SU-DHL-6 (cell line): ENCODE data around the gene CPNE4.

Experiments used
- H2AFZ ChIP-seq: fragments of 200-600 bp; sonication (generic); 2 replicates; pipeline ENCODE4 v1.6.1; 2014; ENCODE audit warnings: low read depth, mild to moderate bottlenecking, moderate library complexity, mixed read lengths, antibody characterized with exemption, low read length; ENCODE audit not compliant: severe bottlenecking
- H3F3A ChIP-seq: fragments of 200-600 bp; shearing (Covaris generic); 2 replicates; pipeline ENCODE4 v1.6.0; 2016; ENCODE audit warnings: antibody characterized with exemption, mild to moderate bottlenecking; ENCODE audit not compliant: insufficient read depth
- H3K27ac ChIP-seq: fragments of 200-600 bp; sonication (generic); 2 replicates; pipeline ENCODE4 v1.5.1; 2016; ENCODE audit warnings: low read depth, mild to moderate bottlenecking, low read length, moderate library complexity, mixed read lengths
- H3K27me3 ChIP-seq: fragments of 200-600 bp; sonication (generic), shearing (Covaris generic); 2 replicates; pipeline ENCODE4 v1.6.0; 2014; ENCODE audit warnings: mild to moderate bottlenecking, low read length
- H3K36me3 ChIP-seq: fragments of 200-600 bp; sonication (generic); 2 replicates; pipeline ENCODE4 v1.6.1; 2014; ENCODE audit warnings: mild to moderate bottlenecking, low read length, mixed read lengths
- H3K4me2 ChIP-seq: fragments of 300-600, 200-600 bp; shearing (Covaris generic), sonication (generic); 2 replicates; pipeline ENCODE4 v1.6.0; 2014; ENCODE audit warnings: low read length, low read depth, mild to moderate bottlenecking; ENCODE audit not compliant: poor library complexity, severe bottlenecking
- H3K4me3 ChIP-seq: fragments of 200-600 bp; sonication (generic); 2 replicates; pipeline ENCODE4 v1.5.1; 2014; ENCODE audit warnings: antibody characterized with exemption, low read length, mild to moderate bottlenecking, mixed read lengths; ENCODE audit not compliant: insufficient read depth, poor library complexity, severe bottlenecking
- H3K79me2 ChIP-seq: fragments of 200-600 bp; sonication (generic); 2 replicates; pipeline ENCODE4 v1.6.1; 2014; ENCODE audit warnings: mild to moderate bottlenecking, low read length, moderate library complexity; ENCODE audit not compliant: insufficient read depth
- H3K9ac ChIP-seq: fragments of 200-600 bp; sonication (generic); 2 replicates; pipeline ENCODE4 v1.7.0; 2014; ENCODE audit warnings: mild to moderate bottlenecking, low read length
- H3K9me2 ChIP-seq: fragments of 200-600 bp; sonication (generic); replicated peaks from 2 replicates; pipeline ENCODE4 v1.6.1; 2014; ENCODE audit warnings: low read length; ENCODE audit not compliant: insufficient read depth
- H3K9me3 ChIP-seq: fragments of 200-600 bp; sonication (generic); 2 replicates; pipeline ENCODE4 v1.6.1; 2014; ENCODE audit warnings: low read length, mixed read lengths; ENCODE audit not compliant: insufficient read depth
- H4K20me1 ChIP-seq: fragments of 200-600 bp; sonication (generic); 2 replicates; pipeline ENCODE4 v1.6.1; 2014; ENCODE audit warnings: low read depth, mild to moderate bottlenecking, antibody characterized with exemption, low read length, moderate library complexity, mixed read lengths
- EZH2phosphoT487 ChIP-seq: fragments of 200-600 bp; sonication (generic), shearing (Covaris generic); conservative IDR thresholded peaks from 2 replicates; pipeline ENCODE4 v1.6.1; 2018; ENCODE audit warnings: mild to moderate bottlenecking, antibody characterized with exemption, low read length, moderate library complexity, mixed read lengths
- TF ChIP-seq, protein P1 (sequence below): fragments of 200-600 bp; sonication (generic); IDR thresholded peaks from one replicate; pipeline ENCODE4 v1.5.1; 2017; ENCODE audit warnings: antibody characterized with exemption, mild to moderate bottlenecking, low read length, moderate library complexity; ENCODE audit not compliant: insufficient read depth, poor library complexity, severe bottlenecking

Gene CPNE4

DNA sequence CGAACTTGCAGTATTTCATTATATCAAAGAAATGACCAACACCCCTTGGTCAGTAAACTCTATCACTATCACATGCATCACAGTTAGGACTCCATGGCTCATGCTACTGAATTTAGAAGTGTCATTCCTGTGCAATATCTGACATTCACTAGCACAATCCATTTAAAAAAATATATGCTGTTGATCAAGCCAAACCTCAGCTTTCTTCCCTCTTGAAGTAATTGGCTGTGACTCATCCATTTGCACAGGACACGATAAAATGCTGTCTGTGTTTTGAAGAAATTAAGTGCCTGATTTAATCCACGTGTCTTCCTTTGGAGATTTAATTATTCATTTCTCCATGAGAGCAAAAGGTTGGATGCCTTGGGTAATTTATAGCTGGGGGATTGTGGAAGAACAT is 38.9 kb downstream of the CPNE4 start:
- no peaks in the 10 kb centered on the region for H3K79me2 ChIP-seq
- H3K27ac ChIP-seq, result no peak overlapping the region
- H2AFZ ChIP-seq, result no peak overlapping the region
- no peaks in the 10 kb centered on the region for H3K9me3 ChIP-seq
- H3K27me3 ChIP-seq, result no peaks in the 10 kb centered on the region
- H3K36me3 ChIP-seq, result no peaks in the 10 kb centered on the region
- H3F3A ChIP-seq, result no peaks in the 10 kb centered on the region
- no peak overlapping the region for H3K4me2 ChIP-seq
- H3K9me2 ChIP-seq, result no peaks in the 10 kb centered on the region
- H3K4me3 ChIP-seq, result no peak overlapping the region
- H3K9ac ChIP-seq, result no peak overlapping the region
- TF ChIP-seq EZH2phosphoT487, result no peak
- TF ChIP-seq, protein P1, sequence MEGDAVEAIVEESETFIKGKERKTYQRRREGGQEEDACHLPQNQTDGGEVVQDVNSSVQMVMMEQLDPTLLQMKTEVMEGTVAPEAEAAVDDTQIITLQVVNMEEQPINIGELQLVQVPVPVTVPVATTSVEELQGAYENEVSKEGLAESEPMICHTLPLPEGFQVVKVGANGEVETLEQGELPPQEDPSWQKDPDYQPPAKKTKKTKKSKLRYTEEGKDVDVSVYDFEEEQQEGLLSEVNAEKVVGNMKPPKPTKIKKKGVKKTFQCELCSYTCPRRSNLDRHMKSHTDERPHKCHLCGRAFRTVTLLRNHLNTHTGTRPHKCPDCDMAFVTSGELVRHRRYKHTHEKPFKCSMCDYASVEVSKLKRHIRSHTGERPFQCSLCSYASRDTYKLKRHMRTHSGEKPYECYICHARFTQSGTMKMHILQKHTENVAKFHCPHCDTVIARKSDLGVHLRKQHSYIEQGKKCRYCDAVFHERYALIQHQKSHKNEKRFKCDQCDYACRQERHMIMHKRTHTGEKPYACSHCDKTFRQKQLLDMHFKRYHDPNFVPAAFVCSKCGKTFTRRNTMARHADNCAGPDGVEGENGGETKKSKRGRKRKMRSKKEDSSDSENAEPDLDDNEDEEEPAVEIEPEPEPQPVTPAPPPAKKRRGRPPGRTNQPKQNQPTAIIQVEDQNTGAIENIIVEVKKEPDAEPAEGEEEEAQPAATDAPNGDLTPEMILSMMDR, result no peak
- H4K20me1 ChIP-seq, result no peaks in the 10 kb centered on the region

DNA sequence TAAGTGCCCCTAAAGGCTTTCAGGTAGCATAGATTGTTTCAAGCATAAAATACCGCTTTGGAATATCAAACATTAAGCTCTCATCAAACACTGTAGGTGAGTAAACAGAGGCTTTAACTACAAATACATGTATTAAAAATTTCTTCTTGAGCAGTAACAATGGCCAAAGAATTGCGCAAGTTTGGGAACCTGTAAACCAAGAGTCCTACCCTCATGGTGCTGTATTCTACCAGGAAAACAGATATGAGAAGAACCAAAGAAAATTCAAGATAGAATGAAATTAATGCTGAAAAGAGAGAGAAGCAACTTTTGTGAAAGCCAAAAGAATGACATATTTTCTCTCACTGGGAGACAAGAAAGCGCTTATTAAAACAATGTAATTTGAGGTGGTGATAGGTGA is 45.5 kb downstream of the CPNE4 start:
- Histone ChIP-seq H3F3A (no peaks in the 10 kb centered on the region), H3K36me3 (no peaks in the 10 kb centered on the region), H3K27ac (no peak overlapping the region), H3K9me3 (no peaks in the 10 kb centered on the region), H4K20me1 (no peaks in the 10 kb centered on the region), H3K4me2 (no peak overlapping the region), H3K4me3 (no peak overlapping the region), H3K79me2 (no peaks in the 10 kb centered on the region), H3K27me3 (no peaks in the 10 kb centered on the region), H3K9me2 (no peaks in the 10 kb centered on the region), H3K9ac (no peak overlapping the region), H2AFZ (no peak overlapping the region)
- TF ChIP-seq EZH2phosphoT487, result no peak
- TF ChIP-seq, protein P1, result no peak

DNA sequence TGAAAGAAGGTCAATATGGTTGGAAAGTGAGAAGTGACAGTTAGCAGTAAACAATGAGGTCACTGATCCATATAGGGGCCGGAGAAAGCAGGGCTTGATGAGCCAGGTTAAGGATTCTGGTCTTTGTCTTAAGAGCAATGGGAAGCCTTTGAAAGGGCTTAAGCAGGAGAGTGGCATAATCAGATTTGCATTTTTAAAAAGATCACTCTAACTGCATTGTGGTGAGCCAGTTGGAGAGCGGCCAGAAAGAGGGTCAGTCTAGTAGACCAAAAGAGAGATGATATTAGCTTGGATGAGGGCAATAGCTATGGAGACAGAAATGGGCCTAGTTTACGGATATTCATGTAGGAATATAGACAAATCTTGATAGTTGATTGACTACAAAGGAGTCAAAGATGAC is 46.6 kb downstream of the CPNE4 start:
- no peaks in the 10 kb centered on the region for H3K9me2 ChIP-seq
- no peaks in the 10 kb centered on the region for H3K79me2 ChIP-seq
- TF ChIP-seq EZH2phosphoT487, result no peak
- TF ChIP-seq, protein P1, result no peak

More for the DNA sequence above, 46.6 kb downstream of the CPNE4 start:
- Histone ChIP-seq H3K27ac (no peak overlapping the region), H3K9ac (no peak overlapping the region), H4K20me1 (no peaks in the 10 kb centered on the region), H3K4me3 (no peak overlapping the region), H3K36me3 (no peaks in the 10 kb centered on the region), H3K27me3 (no peaks in the 10 kb centered on the region), H3K9me3 (no peaks in the 10 kb centered on the region), H3K4me2 (no peak overlapping the region), H2AFZ (no peak overlapping the region), H3F3A (no peaks in the 10 kb centered on the region)
